ENCODE results near the gene HSH2D.

HSH2D gene

GRCh38 chr19:16205205-16206045, 61.9 kb downstream of the HSH2D start:
- TF ChIP-seq CTCF (IDR thresholded peaks at IDR 0.05) = no peak
- no peak for TF ChIP-seq ZFX (IDR thresholded peaks at IDR 0.05; ENCODE audit: borderline replicate concordance)
- H3K27ac ChIP-seq = no peak overlapping the region

GRCh38 chr19:16206046-16206605, 62.6 kb downstream of the HSH2D start:
- TF ChIP-seq CTCF (IDR thresholded peaks at IDR 0.05) (no peak), ZFX (IDR thresholded peaks at IDR 0.05; ENCODE audit: borderline replicate concordance) (no peak)
- no peak overlapping the region for H3K27ac ChIP-seq

- H3K27ac ChIP-seq = no peak overlapping the region
- TF ChIP-seq ZFX (IDR thresholded peaks at IDR 0.05; ENCODE audit: borderline replicate concordance) (no peak), CTCF (IDR thresholded peaks at IDR 0.05) (no peak)
Measured at GRCh38 chr19:16206637-16207036, 63.2 kb downstream of the HSH2D start.

- H3K27ac ChIP-seq = no peak overlapping the region
- TF ChIP-seq CTCF (IDR thresholded peaks at IDR 0.05) = no peak
- TF ChIP-seq ZFX (IDR thresholded peaks at IDR 0.05; ENCODE audit: borderline replicate concordance) = no peak
Measured at GRCh38 chr19:16207063-16207462, 63.6 kb downstream of the HSH2D start.

- TF ChIP-seq ZFX (IDR thresholded peaks at IDR 0.05; ENCODE audit: borderline replicate concordance) (no peak), CTCF (IDR thresholded peaks at IDR 0.05) (no peak)
- H3K27ac ChIP-seq = no peak overlapping the region
Measured at GRCh38 chr19:16207490-16208025, 64.1 kb downstream of the HSH2D start.

Measured in 22Rv1 (cell line).